SK-N-SH (cell line): Measurements from ENCODE around the gene NDUFAF5.

Experiments used
- EP300 ChIP-seq, 2 experiments: IDR thresholded peaks; 2 replicates each; pipeline versions ENCODE4 v1.4.0 to v1.6.1; 2012; ENCODE audit warnings: borderline replicate concordance in 1 of 2, low read depth in 1 of 2, low read length in 1 of 2
- FOXM1 ChIP-seq: IDR thresholded peaks from 2 replicates; pipeline ENCODE4 v1.4.0; 2012; ENCODE audit warnings: low read depth, mild to moderate bottlenecking
- GABPA ChIP-seq: IDR thresholded peaks from 2 replicates; pipeline ENCODE4 v1.4.0; 2012; ENCODE audit warnings: low read depth, mild to moderate bottlenecking
- JUND ChIP-seq: IDR thresholded peaks from 2 replicates; pipeline ENCODE4 v1.4.0; 2012
- MAX ChIP-seq: IDR thresholded peaks from 2 replicates; pipeline ENCODE4 v1.4.0; 2012; ENCODE audit warnings: low read depth
- NFIC ChIP-seq: IDR thresholded peaks from 2 replicates; pipeline ENCODE4 v1.4.0; 2012; ENCODE audit warnings: borderline replicate concordance
- POLR2AphosphoS5 ChIP-seq: IDR thresholded peaks from 2 replicates; pipeline ENCODE4 v1.6.1; 2012; ENCODE audit warnings: low read depth, low read length
- SMC3 ChIP-seq: IDR thresholded peaks from 2 replicates; pipeline ENCODE4 v1.6.1; 2012; ENCODE audit warnings: low read depth, low read length, improper control_type of control experiment
- TEAD4 ChIP-seq: IDR thresholded peaks from 2 replicates; pipeline ENCODE4 v1.4.0; 2012; ENCODE audit warnings: mild to moderate bottlenecking, borderline replicate concordance; ENCODE audit not compliant: insufficient read depth
- YY1 ChIP-seq: IDR thresholded peaks from 2 replicates; pipeline ENCODE4 v1.4.0; 2012; ENCODE audit warnings: low read depth, mild to moderate bottlenecking
- ZBTB33 ChIP-seq: IDR thresholded peaks from 2 replicates; pipeline ENCODE4 v1.4.0; 2012; ENCODE audit warnings: low read depth, borderline replicate concordance
- TF ChIP-seq, protein P1 (sequence below): fragments of 200-600 bp; sonication (generic); IDR thresholded peaks from 2 replicates; pipeline ENCODE4 v1.6.1; 2017; ENCODE audit warnings: antibody characterized with exemption, mild to moderate bottlenecking, moderate library complexity
- TF ChIP-seq, protein P2 (sequence below): IDR thresholded peaks from 2 replicates; pipeline ENCODE4 v1.6.1; 2012; ENCODE audit warnings: mild to moderate bottlenecking, low read depth, low read length, moderate library complexity

DNA sequence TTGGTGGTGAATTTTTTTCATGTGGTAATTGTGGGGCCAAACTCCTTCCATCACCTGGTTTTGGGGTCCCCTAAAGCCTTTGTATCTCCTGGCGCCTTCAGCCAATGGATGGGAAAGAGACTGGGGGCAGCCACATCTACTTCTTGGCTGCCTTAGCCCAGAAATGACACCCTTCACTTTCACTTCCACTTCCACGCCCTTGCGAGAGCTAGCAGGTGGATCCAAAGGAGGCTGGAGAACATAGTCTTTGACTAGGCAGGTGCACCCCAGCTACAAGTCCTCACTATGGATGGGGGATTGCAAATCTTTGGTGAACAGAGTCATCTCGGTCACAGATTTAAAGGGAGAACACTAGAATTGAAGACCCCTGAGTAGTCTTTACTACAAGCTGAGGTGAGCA is 70.8 kb downstream of the NDUFAF5 start:
- no peak for TF ChIP-seq EP300 (IDR thresholded peaks at IDR 0.05; ENCODE audit: borderline replicate concordance in 1 of 2, low read depth in 1 of 2, low read length in 1 of 2)
- TF ChIP-seq POLR2AphosphoS5: no peak
- TF ChIP-seq YY1: no peak
- TF ChIP-seq, protein P1, sequence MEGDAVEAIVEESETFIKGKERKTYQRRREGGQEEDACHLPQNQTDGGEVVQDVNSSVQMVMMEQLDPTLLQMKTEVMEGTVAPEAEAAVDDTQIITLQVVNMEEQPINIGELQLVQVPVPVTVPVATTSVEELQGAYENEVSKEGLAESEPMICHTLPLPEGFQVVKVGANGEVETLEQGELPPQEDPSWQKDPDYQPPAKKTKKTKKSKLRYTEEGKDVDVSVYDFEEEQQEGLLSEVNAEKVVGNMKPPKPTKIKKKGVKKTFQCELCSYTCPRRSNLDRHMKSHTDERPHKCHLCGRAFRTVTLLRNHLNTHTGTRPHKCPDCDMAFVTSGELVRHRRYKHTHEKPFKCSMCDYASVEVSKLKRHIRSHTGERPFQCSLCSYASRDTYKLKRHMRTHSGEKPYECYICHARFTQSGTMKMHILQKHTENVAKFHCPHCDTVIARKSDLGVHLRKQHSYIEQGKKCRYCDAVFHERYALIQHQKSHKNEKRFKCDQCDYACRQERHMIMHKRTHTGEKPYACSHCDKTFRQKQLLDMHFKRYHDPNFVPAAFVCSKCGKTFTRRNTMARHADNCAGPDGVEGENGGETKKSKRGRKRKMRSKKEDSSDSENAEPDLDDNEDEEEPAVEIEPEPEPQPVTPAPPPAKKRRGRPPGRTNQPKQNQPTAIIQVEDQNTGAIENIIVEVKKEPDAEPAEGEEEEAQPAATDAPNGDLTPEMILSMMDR: no peak
- no peak for TF ChIP-seq TEAD4
- TF ChIP-seq FOXM1: no peak
- no peak for TF ChIP-seq NFIC
- TF ChIP-seq GABPA: no peak
- no peak for TF ChIP-seq JUND
- no peak for TF ChIP-seq SMC3
- TF ChIP-seq MAX: no peak
- TF ChIP-seq, protein P2, sequence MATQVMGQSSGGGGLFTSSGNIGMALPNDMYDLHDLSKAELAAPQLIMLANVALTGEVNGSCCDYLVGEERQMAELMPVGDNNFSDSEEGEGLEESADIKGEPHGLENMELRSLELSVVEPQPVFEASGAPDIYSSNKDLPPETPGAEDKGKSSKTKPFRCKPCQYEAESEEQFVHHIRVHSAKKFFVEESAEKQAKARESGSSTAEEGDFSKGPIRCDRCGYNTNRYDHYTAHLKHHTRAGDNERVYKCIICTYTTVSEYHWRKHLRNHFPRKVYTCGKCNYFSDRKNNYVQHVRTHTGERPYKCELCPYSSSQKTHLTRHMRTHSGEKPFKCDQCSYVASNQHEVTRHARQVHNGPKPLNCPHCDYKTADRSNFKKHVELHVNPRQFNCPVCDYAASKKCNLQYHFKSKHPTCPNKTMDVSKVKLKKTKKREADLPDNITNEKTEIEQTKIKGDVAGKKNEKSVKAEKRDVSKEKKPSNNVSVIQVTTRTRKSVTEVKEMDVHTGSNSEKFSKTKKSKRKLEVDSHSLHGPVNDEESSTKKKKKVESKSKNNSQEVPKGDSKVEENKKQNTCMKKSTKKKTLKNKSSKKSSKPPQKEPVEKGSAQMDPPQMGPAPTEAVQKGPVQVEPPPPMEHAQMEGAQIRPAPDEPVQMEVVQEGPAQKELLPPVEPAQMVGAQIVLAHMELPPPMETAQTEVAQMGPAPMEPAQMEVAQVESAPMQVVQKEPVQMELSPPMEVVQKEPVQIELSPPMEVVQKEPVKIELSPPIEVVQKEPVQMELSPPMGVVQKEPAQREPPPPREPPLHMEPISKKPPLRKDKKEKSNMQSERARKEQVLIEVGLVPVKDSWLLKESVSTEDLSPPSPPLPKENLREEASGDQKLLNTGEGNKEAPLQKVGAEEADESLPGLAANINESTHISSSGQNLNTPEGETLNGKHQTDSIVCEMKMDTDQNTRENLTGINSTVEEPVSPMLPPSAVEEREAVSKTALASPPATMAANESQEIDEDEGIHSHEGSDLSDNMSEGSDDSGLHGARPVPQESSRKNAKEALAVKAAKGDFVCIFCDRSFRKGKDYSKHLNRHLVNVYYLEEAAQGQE: no peak
- TF ChIP-seq ZBTB33: no peak
